IMR-90 (cell line): ENCODE data around the gene TSPEAR. TPM values are rescaled to one million over a fixed set of nuclear protein-coding genes. Genes with fewer than 3 reads are reported as not detected.
"Not testable (repeated sequence)": the region's sequence is repeated elsewhere in the genome, so short reads cannot be mapped to it uniquely, and the experiment has no call there.

Experiments
- ATAC-seq: fragments of 200-7000 bp; cut with Tn5 transposase; 2 replicates; pipeline ENCODE4 v1.9.1; 2020; ENCODE audit warnings: low read depth, mild to moderate bottlenecking, moderate library complexity
- BruUV-seq: library from RNA; stranded (reverse); fragments of 400-500 nt; replicated peaks from 2 replicates; lab custom pipeline; 2021; lab: Mats Ljungman, UMichigan
- CTCF ChIA-PET: fragments of 300-600 bp; formaldehyde crosslinking; extraction: SDS; loops from one replicate; lab custom pipeline; 2021; ENCODE audit warnings: antibody characterized with exemption; lab: Yijun Ruan, JAX
- POLR2A ChIA-PET: fragments of 300-600 bp; sonication (Branson Sonifier 250); formaldehyde crosslinking; loops from one replicate; lab custom pipeline; 2022; ENCODE audit warnings: antibody characterized with exemption; ENCODE audit not compliant: unreplicated experiment; lab: Charles Lee
- DNase-seq: peaks from one replicate; pipeline ENCODE4 v3.0.0; 2013
- H2AFZ ChIP-seq: replicated peaks from 2 replicates; pipeline ENCODE3; 2013; ENCODE audit warnings: low read length, mild to moderate bottlenecking; ENCODE audit not compliant: poor library complexity
- H2AK5ac ChIP-seq: 2 replicates; pipeline ENCODE4 v1.6.1; 2013; ENCODE audit warnings: low read depth, low read length, inconsistent platforms
- H2AK9ac ChIP-seq: replicated peaks from 2 replicates; pipeline ENCODE3; 2013; ENCODE audit warnings: mild to moderate bottlenecking, low read depth, low read length, moderate library complexity; ENCODE audit not compliant: poor library complexity
- H2BK120ac ChIP-seq: 2 replicates; pipeline ENCODE4 v1.6.1; 2013; ENCODE audit warnings: low read depth, low read length, inconsistent platforms
- H2BK15ac ChIP-seq: 3 replicates; pipeline ENCODE4 v1.6.1; 2013; ENCODE audit warnings: low read depth, low read length, inconsistent platforms
- H2BK20ac ChIP-seq: 2 replicates; pipeline ENCODE4 v1.6.1; 2013; ENCODE audit warnings: low read depth, mild to moderate bottlenecking, inconsistent platforms, low read length, moderate library complexity
- H2BK5ac ChIP-seq: 2 replicates; pipeline ENCODE4 v1.6.1; 2013; ENCODE audit warnings: mild to moderate bottlenecking, low read depth, low read length, inconsistent platforms; ENCODE audit not compliant: poor library complexity, severe bottlenecking
- H3K14ac ChIP-seq: replicated peaks from 2 replicates; pipeline ENCODE4 v1.6.1; 2013; ENCODE audit warnings: low read depth, low read length, inconsistent platforms
- H3K18ac ChIP-seq: 2 replicates; pipeline ENCODE4 v1.6.1; 2013; ENCODE audit warnings: low read depth, low read length, control low read depth
- H3K23ac ChIP-seq: 2 replicates; pipeline ENCODE4 v1.6.1; 2013; ENCODE audit warnings: low read depth, low read length, inconsistent platforms
- H3K27ac ChIP-seq: 2 replicates; pipeline ENCODE4 v1.5.1; 2013; ENCODE audit warnings: mild to moderate bottlenecking, control low read depth, low read length; ENCODE audit not compliant: insufficient read depth
- H3K27me3 ChIP-seq: 2 replicates; pipeline ENCODE4 v1.6.1; 2013; ENCODE audit warnings: low read length; ENCODE audit not compliant: control insufficient read depth, insufficient read depth
- H3K36me3 ChIP-seq: 2 replicates; pipeline ENCODE4 v1.6.1; 2013; ENCODE audit warnings: low read length, mixed read lengths; ENCODE audit not compliant: control insufficient read depth, insufficient read depth
- H3K4ac ChIP-seq: 2 replicates; pipeline ENCODE4 v1.6.1; 2013; ENCODE audit warnings: low read depth, low read length, inconsistent platforms
- H3K4me1 ChIP-seq: 2 replicates; pipeline ENCODE4 v1.6.1; 2013; ENCODE audit warnings: low read length, mixed read lengths; ENCODE audit not compliant: control insufficient read depth, insufficient read depth
- H3K4me2 ChIP-seq: 2 replicates; pipeline ENCODE4 v1.6.1; 2013; ENCODE audit warnings: low read depth, mild to moderate bottlenecking, control low read depth, low read length, moderate library complexity
- H3K4me3 ChIP-seq: 2 replicates; pipeline ENCODE4 v1.5.1; 2013; ENCODE audit warnings: low read depth, mild to moderate bottlenecking, control low read depth, low read length, moderate library complexity; ENCODE audit not compliant: insufficient read depth
- H3K56ac ChIP-seq: 2 replicates; pipeline ENCODE4 v1.6.1; 2013; ENCODE audit warnings: low read length, inconsistent platforms; ENCODE audit not compliant: insufficient read depth; ENCODE audit errors: extremely low read depth
- H3K79me1 ChIP-seq, 2 experiments: 2 replicates each; pipeline ENCODE4 v1.6.1; 2013; ENCODE audit warnings: low read length in 2 of 2, inconsistent platforms in 1 of 2, low read depth in 1 of 2
- H3K9ac ChIP-seq: 2 replicates; pipeline ENCODE4 v1.6.1; 2013; ENCODE audit warnings: low read depth, low read length, control low read depth
- H3K9me1 ChIP-seq: 2 replicates; pipeline ENCODE4 v1.6.1; 2013; ENCODE audit warnings: low read length, inconsistent platforms; ENCODE audit not compliant: insufficient read depth
- H3K9me3 ChIP-seq: 2 replicates; pipeline ENCODE4 v1.6.1; 2013; ENCODE audit warnings: low read length; ENCODE audit not compliant: control insufficient read depth, insufficient read depth
- H4K20me1 ChIP-seq: 2 replicates; pipeline ENCODE4 v1.6.1; 2013; ENCODE audit warnings: low read length, inconsistent platforms; ENCODE audit not compliant: insufficient read depth
- H4K5ac ChIP-seq: 2 replicates; pipeline ENCODE4 v1.6.1; 2013; ENCODE audit warnings: mild to moderate bottlenecking, low read depth, low read length, control low read depth
- H4K8ac ChIP-seq, 2 experiments: 2 replicates each; pipeline ENCODE4 v1.6.1; 2013; ENCODE audit warnings: low read depth in 2 of 2, low read length in 2 of 2, control low read depth in 1 of 2, inconsistent platforms in 1 of 2
- H4K91ac ChIP-seq: 2 replicates; pipeline ENCODE4 v1.6.1; 2013; ENCODE audit warnings: low read depth, low read length, inconsistent platforms; ENCODE audit not compliant: insufficient read depth
- WGBS, 2 experiments: methylation state at CpG; one replicate each; pipeline versions ENCODE4 v1.1.5 to v1.1.7; 2013; ENCODE audit warnings: missing lambda C conversion rate in 2 of 2; ENCODE audit not compliant: insufficient read length in 1 of 2; ENCODE audit errors: extremely low coverage in 2 of 2; 5-methylcytosine and 5-hydroxymethylcytosine counted together
- dilution Hi-C: fragments of 300-500 bp; cut with HindIII; formaldehyde crosslinking; loops from one replicate; pipeline ENCODE4 v1.14.3; 2018; ENCODE audit warnings: low sequenced_read_pairs; ENCODE audit not compliant: unreplicated experiment
- in situ Hi-C: fragments of 300-500 bp; cut with MboI; formaldehyde crosslinking; loops from 3 replicates; pipeline ENCODE4 v1.14.3; 2019; ENCODE audit warnings: low sequenced_read_pairs, inconsistent platforms, mixed read lengths
- intact Hi-C: fragments of 100-400 bp; cut with micrococcal nuclease; formaldehyde crosslinking; loops from 2 replicates; pipeline ENCODE4 v1.10.0; 2022
- polyA plus RNA-seq, 3 experiments: library from polyadenylated mRNA; depleted of rRNA; stranded (reverse); fragments of >200 nt; gene quantifications; 2 replicates each; pipeline ENCODE4 v1.2.3, GENCODE V29; 2012; ENCODE audit warnings: low replicate concordance in 1 of 3
- total RNA-seq: library from RNA; depleted of rRNA; stranded (reverse); fragments of >200 nt; gene quantifications from 2 replicates; pipeline ENCODE4 v1.2.3, GENCODE V29; 2012

TSPEAR gene
- total and polyA plus RNA-seq, 2 of the 4 experiments (the other 2 are of a cell fraction), result not detected

- CTCF ChIA-PET, H3K14ac ChIP-seq, H3K18ac ChIP-seq, H2AFZ ChIP-seq, H3K56ac ChIP-seq, H3K4me1 ChIP-seq, H2AK9ac ChIP-seq, POLR2A ChIA-PET, H3K23ac ChIP-seq, H2AK5ac ChIP-seq, H3K9me1 ChIP-seq, H4K91ac ChIP-seq, H3K79me1 ChIP-seq, BruUV-seq, H2BK5ac ChIP-seq, H4K20me1 ChIP-seq, H3K4me3 ChIP-seq, H2BK15ac ChIP-seq, H3K27ac ChIP-seq, H2BK120ac ChIP-seq, H4K8ac ChIP-seq, H2BK20ac ChIP-seq, H3K4me2 ChIP-seq, H3K9me3 ChIP-seq, DNase-seq, H3K36me3 ChIP-seq, H3K4ac ChIP-seq, H3K9ac ChIP-seq, ATAC-seq, dilution Hi-C loops, intact Hi-C loops, H4K5ac ChIP-seq: not testable (repeated sequence)
- WGBS, 2 experiments, result 73% methylated on average over 8 of the region's 44 CpGs; no CpG with 5 or more reads in 1 of the 2 experiments
- peaks cover 32% of the 10 kb centered on the region for H3K27me3 ChIP-seq
- in situ Hi-C loops, result loop anchor here (25.0 kb wide), 1 partner anchor 434 kb away; the partner anchor contains the start of gene SLX9
Observed at GRCh38 chr21:44503006-44503889, 208.1 kb downstream of the TSPEAR start.
